GM10266 (cell line): Measurements from ENCODE around the gene ANTXR2.

Experiments used
- DNase-seq: peaks from one replicate; pipeline ENCODE4 v3.0.0; 2012; ENCODE audit errors: extremely low spot score
- CTCF ChIP-seq: IDR thresholded peaks from 2 replicates; pipeline ENCODE4 v1.5.1; 2012; ENCODE audit warnings: mild to moderate bottlenecking, low read depth; ENCODE audit not compliant: control insufficient read depth, insufficient read depth; ENCODE audit errors: missing control alignments

Gene ANTXR2

GRCh38 chr4:80037864-80038263 lies 35.2 kb downstream of the ANTXR2 start:
- TF ChIP-seq CTCF: no peak
- DNase-seq: no peak

DNA sequence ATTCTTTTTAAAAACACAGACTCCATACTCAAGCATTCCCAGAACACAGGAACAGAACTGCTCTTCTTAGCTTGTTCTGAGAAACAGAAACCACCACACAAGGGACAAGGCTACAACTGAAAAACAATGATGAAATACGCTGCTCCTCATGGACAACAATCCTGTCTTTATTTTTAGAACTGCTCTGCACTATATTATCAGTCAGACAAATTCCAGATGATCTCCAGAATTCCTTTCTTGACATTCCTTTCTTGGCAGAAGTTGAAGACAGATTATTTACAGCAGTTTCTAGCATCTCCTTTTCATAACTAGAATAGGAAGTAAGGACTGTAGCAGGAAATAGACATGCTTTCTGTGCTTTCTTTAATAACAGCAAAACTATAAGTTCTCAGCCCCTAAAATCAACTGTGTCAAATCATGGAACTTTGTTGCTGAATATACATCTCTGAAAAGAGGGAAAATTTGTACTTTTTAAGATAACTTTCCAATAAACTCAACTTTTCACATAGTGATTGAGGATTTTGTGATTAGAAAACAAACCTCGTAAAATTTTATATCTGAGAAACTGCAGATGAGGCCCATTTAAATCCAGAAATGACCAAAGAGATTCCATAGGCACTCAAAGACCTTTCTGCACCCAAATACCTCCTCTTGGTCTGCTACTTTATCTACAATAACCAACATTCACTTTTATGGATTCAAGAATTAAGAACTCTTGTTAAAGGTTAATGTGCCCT lies 35.9 kb downstream of the ANTXR2 start:
- no peak for TF ChIP-seq CTCF

GRCh38 chr4:80036306-80036705 lies 36.7 kb downstream of the ANTXR2 start:
- DNase-seq: no peak
- TF ChIP-seq CTCF: no peak

More for the DNA sequence above, 35.9 kb downstream of the ANTXR2 start:
- no peak for DNase-seq

- DNase-seq: no peak
- no peak for TF ChIP-seq CTCF
Measured at GRCh38 chr4:80035336-80035735, 37.7 kb downstream of the ANTXR2 start.

DNA sequence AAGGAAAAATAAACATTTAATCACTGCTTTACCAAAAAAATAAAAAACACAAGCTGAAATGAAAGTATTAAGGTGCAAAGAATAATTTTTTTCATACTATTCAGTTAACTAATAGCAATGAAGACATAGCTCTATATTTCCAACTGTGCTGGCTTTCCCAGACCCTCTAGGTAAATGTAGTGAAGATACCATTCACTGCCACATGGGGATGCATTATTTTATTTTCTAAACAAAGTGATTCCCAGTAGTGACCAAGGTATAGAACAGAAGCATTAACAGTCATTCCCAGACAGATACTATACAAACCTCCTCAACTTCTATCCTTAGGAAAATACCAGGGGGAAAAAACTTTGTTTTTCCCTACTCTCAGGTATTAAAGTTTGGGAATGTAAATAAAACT lies 39.4 kb downstream of the ANTXR2 start:
- no peak for DNase-seq
- no peak for TF ChIP-seq CTCF

DNA sequence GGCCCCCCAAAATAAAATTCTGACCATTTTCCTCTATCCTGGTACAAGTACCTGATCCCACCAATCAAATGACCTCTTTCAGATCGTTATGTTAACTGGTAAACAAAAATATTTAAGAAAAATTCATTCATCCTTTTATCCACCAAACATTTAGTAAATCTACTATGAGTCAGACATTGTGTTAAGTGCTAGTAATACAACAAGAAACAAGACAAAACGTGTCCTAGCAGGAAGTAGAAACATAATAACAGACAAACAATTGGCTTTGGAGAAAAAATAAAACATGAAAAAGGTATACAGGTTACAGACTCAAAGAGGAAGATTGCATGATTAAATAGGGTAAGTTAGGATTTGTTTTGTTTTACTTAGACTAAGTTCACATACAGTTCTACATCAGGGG lies 43.7 kb downstream of the ANTXR2 start:
- no peak for TF ChIP-seq CTCF
- DNase-seq: no peak

DNA sequence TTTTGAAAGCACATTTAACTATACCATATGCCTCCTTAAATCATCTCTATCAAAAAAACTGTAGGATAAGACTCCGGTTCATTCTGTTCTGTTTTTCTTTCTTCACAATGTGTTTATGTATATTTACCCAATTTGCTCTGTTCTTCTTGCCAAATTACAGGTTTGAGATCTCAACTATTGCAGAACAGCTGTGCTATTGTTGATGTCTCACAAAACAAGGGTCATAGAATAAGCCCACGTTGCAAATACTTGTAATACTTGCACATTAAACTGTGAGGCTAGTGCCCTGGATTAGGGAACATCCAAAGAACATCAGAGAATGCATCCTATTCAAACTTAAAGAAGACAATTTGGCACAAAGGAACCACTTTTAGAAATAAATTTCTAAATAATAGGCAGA lies 45.4 kb downstream of the ANTXR2 start:
- DNase-seq: no peak
- no peak for TF ChIP-seq CTCF
